ENCODE data around the gene BICC1. TPM values are rescaled to one million over a fixed set of nuclear protein-coding genes. Genes with fewer than 3 reads are reported as not detected.

BICC1 gene, protein sequence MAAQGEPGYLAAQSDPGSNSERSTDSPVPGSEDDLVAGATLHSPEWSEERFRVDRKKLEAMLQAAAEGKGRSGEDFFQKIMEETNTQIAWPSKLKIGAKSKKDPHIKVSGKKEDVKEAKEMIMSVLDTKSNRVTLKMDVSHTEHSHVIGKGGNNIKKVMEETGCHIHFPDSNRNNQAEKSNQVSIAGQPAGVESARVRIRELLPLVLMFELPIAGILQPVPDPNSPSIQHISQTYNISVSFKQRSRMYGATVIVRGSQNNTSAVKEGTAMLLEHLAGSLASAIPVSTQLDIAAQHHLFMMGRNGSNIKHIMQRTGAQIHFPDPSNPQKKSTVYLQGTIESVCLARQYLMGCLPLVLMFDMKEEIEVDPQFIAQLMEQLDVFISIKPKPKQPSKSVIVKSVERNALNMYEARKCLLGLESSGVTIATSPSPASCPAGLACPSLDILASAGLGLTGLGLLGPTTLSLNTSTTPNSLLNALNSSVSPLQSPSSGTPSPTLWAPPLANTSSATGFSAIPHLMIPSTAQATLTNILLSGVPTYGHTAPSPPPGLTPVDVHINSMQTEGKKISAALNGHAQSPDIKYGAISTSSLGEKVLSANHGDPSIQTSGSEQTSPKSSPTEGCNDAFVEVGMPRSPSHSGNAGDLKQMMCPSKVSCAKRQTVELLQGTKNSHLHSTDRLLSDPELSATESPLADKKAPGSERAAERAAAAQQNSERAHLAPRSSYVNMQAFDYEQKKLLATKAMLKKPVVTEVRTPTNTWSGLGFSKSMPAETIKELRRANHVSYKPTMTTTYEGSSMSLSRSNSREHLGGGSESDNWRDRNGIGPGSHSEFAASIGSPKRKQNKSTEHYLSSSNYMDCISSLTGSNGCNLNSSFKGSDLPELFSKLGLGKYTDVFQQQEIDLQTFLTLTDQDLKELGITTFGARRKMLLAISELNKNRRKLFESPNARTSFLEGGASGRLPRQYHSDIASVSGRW
- 23.6 and 50.1 TPM in 2 replicates for total RNA-seq

DNA sequence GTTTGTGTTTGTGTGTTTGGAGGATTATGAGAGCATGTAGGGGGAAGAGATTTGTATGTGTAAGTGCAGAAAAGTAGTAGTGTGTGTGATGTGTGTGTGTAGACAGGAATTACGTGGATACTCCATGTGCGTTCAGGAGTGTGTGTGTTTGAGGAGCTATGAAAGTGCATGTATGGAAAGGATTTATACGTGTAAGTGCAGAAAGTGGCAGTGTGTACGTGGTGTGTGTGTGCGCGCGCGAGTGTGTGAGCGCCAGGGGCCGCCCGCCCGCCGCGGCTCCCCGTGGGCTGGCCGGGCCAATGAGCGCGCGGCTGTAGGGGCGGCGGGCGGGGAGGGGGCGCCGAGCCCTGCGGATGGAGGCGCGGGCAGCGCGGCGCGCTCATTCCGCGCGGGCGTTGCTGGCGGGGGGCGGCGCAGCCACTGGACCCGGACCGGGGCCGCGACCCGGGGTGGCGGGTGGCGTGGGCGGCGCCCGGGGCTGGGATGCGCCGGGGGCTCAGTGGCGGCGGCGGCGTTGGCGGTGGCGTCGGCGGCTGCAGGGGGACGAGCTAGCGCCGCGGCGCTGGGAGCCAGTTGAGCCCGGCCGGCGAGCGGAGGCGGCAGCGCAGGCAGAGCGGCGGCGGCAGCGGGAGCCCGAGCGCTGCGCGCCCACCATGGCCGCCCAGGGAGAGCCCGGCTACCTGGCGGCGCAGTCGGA is at the start of gene BICC1:
TSS of gene BICC1 (plus strand) at position 382 of the 697 bp plus-strand sequence. CDS start at position 654, 272 bp downstream.

Other genes starting within 250 kb of the BICC1 start
- gene IPMK, start 245.0 kb upstream of the BICC1 start, total RNA-seq, result 3.6 and 4.5 TPM in 2 replicates
- 20.6 and 25.7 TPM in 2 replicates for gene CISD1, start 243.7 kb upstream of the BICC1 start, total RNA-seq
- 11.1 and 12.6 TPM in 2 replicates for gene UBE2D1, start 177.9 kb upstream of the BICC1 start, total RNA-seq
- 24.6 and 30.0 TPM in 2 replicates for gene TFAM, start 127.5 kb upstream of the BICC1 start, total RNA-seq

Data from uterine smooth muscle cell (primary cell).